PC-3 (cell line): ENCODE results near the gene DLG2.

ENCODE experiments used
- CTCF ChIP-seq: fragments of 300-600 bp; sonication (generic); conservative IDR thresholded peaks from 2 replicates; pipeline ENCODE4 v1.5.1; 2017; ENCODE audit warnings: antibody characterized with exemption, low read depth, mild to moderate bottlenecking, low read length
- EZH2 ChIP-seq: fragments of 300-600 bp; sonication (generic); IDR thresholded peaks from one replicate; pipeline ENCODE4 v1.6.1; 2017; ENCODE audit warnings: antibody characterized with exemption, mild to moderate bottlenecking, low read length; ENCODE audit not compliant: unreplicated experiment

- TF ChIP-seq CTCF, result no peak
- no peak for TF ChIP-seq EZH2
These were observed 1774.2 kb downstream of the DLG2 start for GRCh38 chr11:83852775-83853442.
